Endothelial cell (in vitro differentiated cells): ENCODE results near the gene H2BK1. TPM values are rescaled to one million over a fixed set of nuclear protein-coding genes. Genes with fewer than 3 reads are reported as not detected.

Experiments
- DNase-seq: peaks from one replicate; pipeline ENCODE4 v3.0.0; 2021; ENCODE audit warnings: low spot score
- H3K27ac Mint-ChIP-seq: one replicate; pipeline ENCODE4 v1.8.0; 2021; ENCODE audit warnings: mixed read lengths, inconsistent platforms; ENCODE audit not compliant: unreplicated experiment
- H3K27me3 Mint-ChIP-seq: one replicate; pipeline ENCODE4 v1.8.0; 2021; ENCODE audit warnings: mild to moderate bottlenecking, moderate library complexity, mixed read lengths, inconsistent platforms; ENCODE audit not compliant: unreplicated experiment
- H3K36me3 Mint-ChIP-seq: one replicate; pipeline ENCODE4 v1.8.0; 2021; ENCODE audit warnings: mild to moderate bottlenecking, low read depth, mixed read lengths, inconsistent platforms; ENCODE audit not compliant: unreplicated experiment
- H3K4me1 Mint-ChIP-seq: one replicate; pipeline ENCODE4 v1.8.0; 2021; ENCODE audit warnings: mild to moderate bottlenecking, mixed read lengths, inconsistent platforms; ENCODE audit not compliant: unreplicated experiment
- H3K4me3 Mint-ChIP-seq: one replicate; pipeline ENCODE4 v1.8.0; 2021; ENCODE audit warnings: mild to moderate bottlenecking, mixed read lengths, inconsistent platforms; ENCODE audit not compliant: unreplicated experiment
- H3K9me3 Mint-ChIP-seq: one replicate; pipeline ENCODE4 v1.8.0; 2021; ENCODE audit warnings: mixed read lengths, inconsistent platforms; ENCODE audit not compliant: unreplicated experiment
- total RNA-seq: library from RNA; stranded (reverse); fragmentation: NEBNext Ultra II Directional; extraction: Animal tissue kit (Norgen Biotek cat#: 25700); gene quantifications from one replicate; pipeline ENCODE4 v1.2.1, GENCODE V29; 2021; ENCODE audit not compliant: unreplicated experiment
- TF ChIP-seq, protein P1 (sequence below): fragments of 200-600 bp; sonication (generic); IDR thresholded peaks from one replicate; pipeline ENCODE4 v1.5.0; 2021; ENCODE audit warnings: antibody characterized with exemption; ENCODE audit not compliant: unreplicated experiment

The H2BK1 gene
- total RNA-seq, 1 donor from 2014 or later, result not detected

DNA sequence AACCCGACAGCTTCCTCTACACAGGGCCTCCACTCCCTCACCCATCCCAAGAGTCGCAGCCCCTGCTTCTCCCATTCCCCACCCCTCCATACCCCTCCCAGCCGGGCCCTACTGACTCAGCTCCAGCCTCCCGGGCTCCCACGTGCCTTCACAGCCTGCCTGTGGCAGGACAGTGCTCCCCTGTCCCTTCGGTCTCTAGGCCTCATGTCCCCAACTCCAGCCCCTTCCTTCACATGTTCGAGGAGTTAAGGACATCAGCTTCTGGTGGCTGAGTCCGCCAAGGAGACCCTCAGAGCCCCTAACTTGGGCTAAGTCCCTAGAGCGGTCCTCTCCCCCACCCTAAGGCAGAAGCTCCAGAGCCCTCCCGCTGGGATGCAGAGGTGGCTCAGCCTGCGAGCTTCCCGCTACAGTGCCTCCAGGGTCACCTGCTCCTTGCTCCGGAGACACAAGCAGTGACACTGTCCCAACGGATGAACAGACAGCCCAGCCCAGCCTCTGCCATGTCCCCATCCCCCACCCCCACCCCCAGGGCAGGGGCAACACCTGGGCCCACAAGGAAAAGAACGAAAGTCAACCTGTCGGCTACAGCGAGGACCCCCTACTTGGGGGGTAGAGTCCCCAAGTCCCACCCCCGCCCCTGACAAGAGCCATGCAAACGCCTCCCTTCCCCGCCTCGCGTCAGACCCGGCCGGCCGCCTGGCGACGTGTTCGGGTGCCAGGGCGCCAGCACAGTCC is 37.5 kb upstream of the H2BK1 start:
- no peak for DNase-seq
- TF ChIP-seq, protein P1, sequence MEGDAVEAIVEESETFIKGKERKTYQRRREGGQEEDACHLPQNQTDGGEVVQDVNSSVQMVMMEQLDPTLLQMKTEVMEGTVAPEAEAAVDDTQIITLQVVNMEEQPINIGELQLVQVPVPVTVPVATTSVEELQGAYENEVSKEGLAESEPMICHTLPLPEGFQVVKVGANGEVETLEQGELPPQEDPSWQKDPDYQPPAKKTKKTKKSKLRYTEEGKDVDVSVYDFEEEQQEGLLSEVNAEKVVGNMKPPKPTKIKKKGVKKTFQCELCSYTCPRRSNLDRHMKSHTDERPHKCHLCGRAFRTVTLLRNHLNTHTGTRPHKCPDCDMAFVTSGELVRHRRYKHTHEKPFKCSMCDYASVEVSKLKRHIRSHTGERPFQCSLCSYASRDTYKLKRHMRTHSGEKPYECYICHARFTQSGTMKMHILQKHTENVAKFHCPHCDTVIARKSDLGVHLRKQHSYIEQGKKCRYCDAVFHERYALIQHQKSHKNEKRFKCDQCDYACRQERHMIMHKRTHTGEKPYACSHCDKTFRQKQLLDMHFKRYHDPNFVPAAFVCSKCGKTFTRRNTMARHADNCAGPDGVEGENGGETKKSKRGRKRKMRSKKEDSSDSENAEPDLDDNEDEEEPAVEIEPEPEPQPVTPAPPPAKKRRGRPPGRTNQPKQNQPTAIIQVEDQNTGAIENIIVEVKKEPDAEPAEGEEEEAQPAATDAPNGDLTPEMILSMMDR, result no peak
- no peaks in the 10 kb centered on the region for H3K9me3 Mint-ChIP-seq
- H3K36me3 Mint-ChIP-seq, result no peaks in the 10 kb centered on the region
- no peak overlapping the region for H3K4me3 Mint-ChIP-seq
- peaks cover 35% of the 10 kb centered on the region for H3K4me1 Mint-ChIP-seq
- no peak overlapping the region for H3K27ac Mint-ChIP-seq
- peaks cover 38% of the 10 kb centered on the region for H3K27me3 Mint-ChIP-seq

DNA sequence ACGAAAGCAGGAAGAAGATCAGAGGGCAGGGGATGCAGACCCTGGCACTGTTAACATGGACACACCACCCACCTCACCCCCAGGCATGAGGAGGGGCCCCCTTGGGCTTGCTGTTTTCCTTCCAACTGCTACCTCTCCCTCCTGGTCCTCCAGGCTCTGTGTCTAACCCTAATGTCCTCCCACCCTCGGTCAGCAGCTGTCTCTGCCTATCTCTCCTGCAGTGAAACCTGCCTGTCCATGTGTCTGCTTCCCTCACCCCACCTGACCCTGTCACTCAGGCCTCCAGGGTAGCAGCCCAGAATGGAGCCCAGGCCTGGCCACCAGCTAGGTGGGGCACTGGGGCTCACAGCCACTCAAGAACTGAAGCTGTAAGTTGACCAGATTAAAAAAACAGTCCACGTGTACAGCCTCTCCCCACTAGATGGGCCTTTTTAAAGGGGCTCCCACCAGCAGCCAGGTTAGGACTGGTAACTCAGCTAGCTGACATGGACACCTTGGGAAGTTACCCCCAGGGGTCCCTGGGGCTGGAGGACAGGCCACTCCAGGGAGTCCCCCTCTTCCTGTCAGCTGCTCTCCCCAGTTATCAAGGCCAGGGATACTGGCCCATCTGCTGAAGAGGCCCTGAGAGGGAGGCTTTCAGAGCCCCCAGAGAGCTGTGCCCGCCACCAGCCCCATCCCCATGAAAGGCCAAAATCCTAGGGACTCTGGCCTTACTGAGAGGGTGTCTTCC is 36.7 kb upstream of the H2BK1 start:
- TF ChIP-seq, protein P1, result no peak
- H3K9me3 Mint-ChIP-seq, result no peaks in the 10 kb centered on the region
- H3K27ac Mint-ChIP-seq, result no peak overlapping the region
- peaks cover 30% of the 10 kb centered on the region for H3K4me1 Mint-ChIP-seq
- H3K27me3 Mint-ChIP-seq, result peaks cover 33% of the 10 kb centered on the region
- H3K36me3 Mint-ChIP-seq, result no peaks in the 10 kb centered on the region
- no peak overlapping the region for H3K4me3 Mint-ChIP-seq
- DNase-seq, result no peak

DNA sequence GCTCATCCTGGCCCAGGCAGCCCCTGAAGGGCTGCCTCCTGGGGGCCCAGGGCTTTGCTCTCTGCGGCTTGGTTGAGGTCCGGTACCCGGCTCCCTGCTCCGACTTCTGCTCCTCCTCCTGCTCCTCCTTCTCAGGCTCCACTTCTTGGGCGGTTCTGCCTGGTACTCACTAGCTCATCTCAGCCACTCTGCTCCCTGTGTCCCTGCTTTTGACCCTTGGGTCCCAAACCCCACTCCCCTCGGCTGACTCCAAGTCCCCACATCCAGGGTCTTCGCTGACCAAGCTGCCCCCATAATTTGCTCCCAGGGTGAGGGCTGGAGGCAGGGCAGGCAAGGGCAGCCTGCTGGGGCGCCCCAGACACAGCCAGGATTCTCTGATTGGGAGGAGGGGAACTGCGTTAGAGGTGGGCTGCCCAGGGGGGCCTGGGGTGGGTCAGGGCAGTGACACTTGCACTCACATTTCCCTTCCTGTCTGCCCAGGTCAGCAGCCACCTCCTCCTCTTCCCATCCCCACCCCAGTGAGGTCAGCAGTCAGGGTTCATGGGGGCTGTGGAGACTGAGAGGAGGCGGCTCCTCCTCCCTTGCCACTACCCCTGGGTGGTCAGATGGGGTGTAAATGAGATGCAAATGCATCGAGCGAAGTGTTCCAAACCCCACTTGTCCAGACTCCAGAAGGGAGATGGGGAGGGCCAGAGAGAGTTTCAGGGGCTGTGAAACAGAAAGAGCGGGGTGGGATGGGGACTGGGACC is 36.0 kb upstream of the H2BK1 start:
- DNase-seq, result no peak
- peaks cover 30% of the 10 kb centered on the region for H3K4me1 Mint-ChIP-seq
- no peak overlapping the region for H3K4me3 Mint-ChIP-seq
- H3K27me3 Mint-ChIP-seq, result peaks cover 33% of the 10 kb centered on the region
- H3K9me3 Mint-ChIP-seq, result no peaks in the 10 kb centered on the region
- H3K36me3 Mint-ChIP-seq, result no peaks in the 10 kb centered on the region
- TF ChIP-seq, protein P1, result no peak
- H3K27ac Mint-ChIP-seq, result no peak overlapping the region

DNA sequence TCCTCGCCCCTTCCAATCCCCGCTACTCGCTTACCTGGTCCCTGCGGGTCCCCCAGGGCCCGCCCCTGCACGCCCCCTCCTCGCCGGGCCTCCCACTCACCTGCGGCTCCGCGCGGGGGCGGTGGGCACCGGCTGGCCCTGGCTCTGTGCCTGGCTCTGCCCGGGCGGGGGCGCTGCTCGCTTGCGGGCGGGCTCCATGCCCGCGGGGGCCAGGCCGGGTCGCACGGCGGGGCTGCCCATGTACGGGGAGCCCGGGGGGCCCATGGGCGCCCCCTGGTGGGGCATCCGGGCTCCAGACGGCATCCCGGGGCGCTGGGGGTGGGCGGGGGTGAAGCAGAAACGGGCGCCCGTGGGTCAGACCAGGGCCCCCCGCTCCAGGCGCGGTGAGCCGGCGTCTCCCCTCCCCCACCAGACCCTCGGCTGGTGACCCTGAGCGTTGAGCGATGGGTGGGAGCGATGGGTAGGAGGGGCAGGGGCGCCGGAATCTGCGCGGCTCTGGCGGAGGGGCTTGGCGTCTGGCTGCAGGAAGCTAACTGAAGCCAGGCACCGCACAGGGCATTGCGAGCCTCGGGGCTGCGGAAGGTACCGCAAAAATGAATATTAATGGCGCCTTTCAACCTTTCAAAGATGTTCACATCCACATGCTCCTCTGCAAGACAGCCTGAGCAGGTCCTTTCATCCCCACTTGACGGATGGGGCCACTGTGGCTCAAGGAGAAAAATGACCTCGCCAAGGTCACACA is 35.2 kb upstream of the H2BK1 start:
- no peaks in the 10 kb centered on the region for H3K9me3 Mint-ChIP-seq
- H3K36me3 Mint-ChIP-seq, result no peaks in the 10 kb centered on the region
- no peak overlapping the region for H3K4me3 Mint-ChIP-seq
- peak; percentile 71 for DNase-seq
- H3K4me1 Mint-ChIP-seq, result peaks cover 23% of the 10 kb centered on the region
- no peak overlapping the region for H3K27ac Mint-ChIP-seq
- peaks cover 26% of the 10 kb centered on the region for H3K27me3 Mint-ChIP-seq
- TF ChIP-seq, protein P1, result peak; percentile 79
